ENCODE measurements around the gene BLVRA.

The BLVRA gene

GRCh38 chr7:43750016-43750887 is 8.2 kb upstream of the BLVRA start:
- no peak for FAIRE-seq

GRCh38 chr7:43752411-43752810 is 6.1 kb upstream of the BLVRA start:
- no peak for FAIRE-seq

- no peak for FAIRE-seq
Measured at GRCh38 chr7:43753271-43753810, 5.1 kb upstream of the BLVRA start.

- no peak for FAIRE-seq
Measured at GRCh38 chr7:43753843-43754242, 4.6 kb upstream of the BLVRA start.

GRCh38 chr7:43754596-43754995 is 3.9 kb upstream of the BLVRA start:
- FAIRE-seq, result no peak

- no peak for FAIRE-seq
Measured at GRCh38 chr7:43756368-43757072, 2.0 kb upstream of the BLVRA start.

- no peak for FAIRE-seq
Measured at GRCh38 chr7:43757073-43757720, 1.3 kb upstream of the BLVRA start.

GRCh38 chr7:43758822-43759683 is 573 bp downstream of the BLVRA start:
- FAIRE-seq, result no peak

GRCh38 chr7:43760861-43761260 is 2.4 kb downstream of the BLVRA start:
- FAIRE-seq, result no peak

- no peak for FAIRE-seq
Measured at GRCh38 chr7:43761382-43761781, 2.9 kb downstream of the BLVRA start.

GRCh38 chr7:43761938-43762692 is 3.6 kb downstream of the BLVRA start:
- no peak for FAIRE-seq

GRCh38 chr7:43763183-43763582 is 4.7 kb downstream of the BLVRA start:
- no peak for FAIRE-seq

- no peak for FAIRE-seq
Measured at GRCh38 chr7:43764039-43764761, 5.7 kb downstream of the BLVRA start.

GRCh38 chr7:43764807-43765491 is 6.5 kb downstream of the BLVRA start:
- no peak for FAIRE-seq

- FAIRE-seq, result no peak
Measured at GRCh38 chr7:43766564-43766963, 8.1 kb downstream of the BLVRA start.

GRCh38 chr7:43767311-43767710 is 8.8 kb downstream of the BLVRA start:
- FAIRE-seq, result no peak

- FAIRE-seq, result no peak
Measured at GRCh38 chr7:43768201-43768886, 9.9 kb downstream of the BLVRA start.

- no peak for FAIRE-seq
Measured at GRCh38 chr7:43768887-43769272, 10.4 kb downstream of the BLVRA start.

- no peak for FAIRE-seq
Measured at GRCh38 chr7:43769281-43769680, 10.8 kb downstream of the BLVRA start.

Data from TTC549 (cell line).